Mesodermal cell (in vitro differentiated cells): ENCODE measurements around the gene ARHGAP10.

Source experiments
- H3K27ac ChIP-seq: 2 replicates; pipeline ENCODE4 v1.7.0; 2013; ENCODE audit warnings: mild to moderate bottlenecking, low read depth, low read length, moderate library complexity; ENCODE audit not compliant: severe bottlenecking
- H3K36me3 ChIP-seq: 2 replicates; pipeline ENCODE4 v1.7.1; 2013; ENCODE audit warnings: mild to moderate bottlenecking, low read length, moderate library complexity; ENCODE audit not compliant: control insufficient read depth, insufficient read depth
- H3K4me1 ChIP-seq: one replicate; pipeline ENCODE4 v1.7.1; 2013; ENCODE audit warnings: mild to moderate bottlenecking, low read length; ENCODE audit not compliant: insufficient read depth, control insufficient read depth, poor library complexity, severe bottlenecking
- H3K4me3 ChIP-seq: 2 replicates; pipeline ENCODE4 v1.7.0; 2013; ENCODE audit warnings: low read length, control low read depth, mild to moderate bottlenecking; ENCODE audit not compliant: insufficient read depth, poor library complexity, severe bottlenecking; ENCODE audit errors: extremely low read depth
- H3K9me3 ChIP-seq: 2 replicates; pipeline ENCODE4 v1.7.1; 2013; ENCODE audit warnings: mild to moderate bottlenecking, low read length, moderate library complexity; ENCODE audit not compliant: control insufficient read depth
- WGBS, 2 experiments: methylation state at CpG; one replicate each; pipeline ENCODE4 v1.1.5; 2013; ENCODE audit warnings: missing lambda C conversion rate in 2 of 2; ENCODE audit not compliant: insufficient coverage in 2 of 2; 5-methylcytosine and 5-hydroxymethylcytosine counted together

ARHGAP10 gene

DNA sequence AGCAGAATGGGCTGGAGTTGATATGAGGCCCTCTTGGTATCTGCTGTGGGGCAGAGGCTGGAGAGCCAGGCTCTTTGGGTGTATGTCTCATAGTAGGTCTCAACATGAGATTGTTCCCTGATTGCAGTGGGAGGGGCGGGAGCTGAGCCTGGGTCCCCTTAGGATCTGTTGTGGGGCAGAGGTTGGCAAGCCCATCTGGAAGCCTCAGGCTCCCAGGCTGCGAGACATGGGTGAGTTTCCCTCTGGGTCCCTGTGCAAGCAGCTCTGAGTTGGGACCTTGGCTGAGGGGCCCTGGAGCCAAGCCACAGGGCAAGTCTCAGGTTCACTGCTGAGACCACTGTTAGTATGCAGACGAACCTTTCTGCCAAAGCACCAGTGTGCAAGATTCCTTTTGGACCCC lies 201.9 kb downstream of the ARHGAP10 start:
- WGBS, 2 experiments = 94 to 96% methylated on average over 3 of the region's 3 CpGs
- Histone ChIP-seq H3K4me1 (no peaks in the 10 kb centered on the region), H3K36me3 (peaks cover 9% of the 10 kb centered on the region), H3K9me3 (no peaks in the 10 kb centered on the region), H3K4me3 (no peak overlapping the region), H3K27ac (no peak overlapping the region)

DNA sequence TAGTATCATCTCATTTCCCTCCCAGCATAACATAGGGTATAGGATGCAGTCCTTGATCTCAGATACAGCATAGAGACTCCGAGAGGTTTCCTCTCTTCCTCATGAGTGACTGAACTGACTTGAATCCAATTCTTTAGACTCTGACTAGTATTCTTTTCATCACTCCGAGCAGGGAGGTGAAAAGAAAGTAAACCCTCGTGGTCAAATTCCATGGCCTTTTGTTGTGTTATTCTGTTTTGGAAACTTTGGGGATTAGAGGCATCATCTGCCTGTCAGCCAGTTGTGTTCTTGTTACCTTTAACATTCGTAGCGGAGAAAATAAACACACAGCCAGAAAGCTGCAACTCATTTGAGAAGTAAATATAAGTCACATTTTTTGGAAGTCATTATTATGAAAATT lies 206.6 kb downstream of the ARHGAP10 start:
- no peaks in the 10 kb centered on the region for H3K9me3 ChIP-seq
- no peak overlapping the region for H3K4me3 ChIP-seq
- H3K36me3 ChIP-seq = peaks cover 14% of the 10 kb centered on the region
- H3K27ac ChIP-seq = no peak overlapping the region
- no peaks in the 10 kb centered on the region for H3K4me1 ChIP-seq
- 67 to 73% methylated on average over 2 of the region's 5 CpGs for WGBS, 2 experiments

DNA sequence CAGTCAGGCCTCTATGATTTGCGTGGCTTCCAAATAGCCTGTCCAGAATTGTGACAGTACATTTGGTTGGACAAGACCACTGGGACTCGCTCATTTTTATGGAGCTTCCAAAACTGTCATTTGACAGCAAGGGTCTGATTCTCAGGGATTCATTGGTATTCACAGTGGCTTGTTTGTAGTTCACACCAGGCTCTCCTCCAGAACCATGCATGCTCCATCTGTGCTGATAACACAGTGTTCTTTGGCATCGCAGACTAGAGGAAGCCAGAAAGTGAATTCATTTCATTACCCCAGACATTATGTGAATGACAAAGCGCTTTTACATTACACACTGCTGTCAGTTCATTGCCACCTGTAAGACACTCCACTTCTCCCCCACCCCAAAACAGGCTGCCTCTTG lies 208.3 kb downstream of the ARHGAP10 start:
- Histone ChIP-seq H3K4me3 (no peak overlapping the region), H3K36me3 (peaks cover 14% of the 10 kb centered on the region), H3K4me1 (no peaks in the 10 kb centered on the region), H3K9me3 (no peaks in the 10 kb centered on the region), H3K27ac (no peak overlapping the region)
- 88 to 91% methylated on average over 3 to 4 of the region's 4 CpGs for whole genome bisulfite sequencing, 2 experiments

DNA sequence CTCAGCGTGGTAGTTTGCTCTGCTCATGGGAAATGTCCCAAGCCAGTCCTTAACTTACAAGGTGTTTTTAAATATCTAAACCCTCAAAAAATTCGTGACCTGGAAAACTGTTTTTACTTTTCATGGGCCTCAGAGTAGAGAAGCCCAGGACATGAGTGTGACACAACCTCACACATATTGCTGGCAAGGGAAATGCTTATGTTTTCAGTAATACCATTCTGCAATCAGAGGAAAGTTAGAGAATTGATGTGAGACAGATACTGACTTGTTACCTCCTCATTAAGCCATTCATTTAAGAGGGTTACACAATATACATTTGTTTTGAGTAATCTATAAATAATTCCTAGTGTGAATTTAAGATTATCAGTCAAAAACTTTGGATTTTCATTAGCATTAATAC lies 209.5 kb downstream of the ARHGAP10 start:
- Histone ChIP-seq H3K4me1 (no peaks in the 10 kb centered on the region), H3K9me3 (no peaks in the 10 kb centered on the region), H3K4me3 (no peak overlapping the region), H3K27ac (no peak overlapping the region), H3K36me3 (peaks cover 19% of the 10 kb centered on the region)
- 92% methylated on average over 1 to 2 of the region's 2 CpGs for WGBS, 2 experiments

DNA sequence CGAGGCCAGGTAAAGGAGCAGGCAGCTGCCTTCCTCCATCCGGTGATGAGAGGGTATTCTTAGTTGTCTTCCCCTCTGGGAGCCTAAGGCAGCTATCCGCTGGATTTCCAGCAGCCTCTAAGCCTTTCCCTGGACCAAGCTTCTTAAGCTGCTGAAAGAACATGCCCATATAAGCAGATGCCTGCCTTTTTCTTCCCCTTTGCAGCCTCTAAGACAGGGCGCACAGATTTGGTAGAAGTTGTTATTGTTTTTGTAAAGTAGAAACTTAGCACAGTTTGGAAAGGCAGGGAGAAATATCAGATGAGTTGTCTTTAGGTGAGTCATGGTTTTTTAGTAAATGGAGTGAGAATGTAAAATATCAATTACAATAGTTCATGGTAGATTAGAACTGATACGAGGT lies 210.8 kb downstream of the ARHGAP10 start:
- Histone ChIP-seq H3K4me3 (no peak overlapping the region), H3K9me3 (no peaks in the 10 kb centered on the region), H3K27ac (no peak overlapping the region), H3K36me3 (peaks cover 26% of the 10 kb centered on the region), H3K4me1 (no peaks in the 10 kb centered on the region)
- WGBS, 2 experiments = 93% methylated on average over 2 of the region's 5 CpGs; no CpG with 5 or more reads in 1 of the 2 experiments

DNA sequence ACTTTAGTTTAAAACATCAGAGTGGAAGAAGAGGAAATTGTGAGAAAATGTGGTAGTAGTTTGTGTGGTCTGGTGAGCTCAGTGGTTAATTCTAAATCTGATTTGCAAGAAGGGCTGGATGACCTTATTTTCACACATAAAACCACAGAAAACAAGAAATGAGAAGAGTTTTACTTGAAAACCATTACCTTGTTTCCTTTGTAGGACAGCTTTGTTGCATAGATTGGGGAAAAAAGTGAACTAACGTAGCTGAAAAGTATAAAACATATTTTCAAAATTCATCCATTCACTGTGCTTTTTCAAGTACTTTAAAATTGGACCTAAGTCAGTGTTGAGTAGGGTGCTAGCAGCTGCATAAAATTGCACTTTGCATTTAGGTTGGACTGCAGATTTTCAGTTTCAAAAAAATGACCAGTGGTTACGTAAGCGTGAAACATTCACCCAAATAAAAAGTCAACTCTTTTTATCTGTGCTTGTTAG lies 211.3 kb downstream of the ARHGAP10 start:
- Histone ChIP-seq H3K36me3 (peaks cover 29% of the 10 kb centered on the region), H3K4me3 (no peak overlapping the region), H3K4me1 (no peaks in the 10 kb centered on the region), H3K9me3 (no peaks in the 10 kb centered on the region), H3K27ac (no peak overlapping the region)
- WGBS, 2 experiments = no CpG with 5 or more reads among the region's 3 CpGs

DNA sequence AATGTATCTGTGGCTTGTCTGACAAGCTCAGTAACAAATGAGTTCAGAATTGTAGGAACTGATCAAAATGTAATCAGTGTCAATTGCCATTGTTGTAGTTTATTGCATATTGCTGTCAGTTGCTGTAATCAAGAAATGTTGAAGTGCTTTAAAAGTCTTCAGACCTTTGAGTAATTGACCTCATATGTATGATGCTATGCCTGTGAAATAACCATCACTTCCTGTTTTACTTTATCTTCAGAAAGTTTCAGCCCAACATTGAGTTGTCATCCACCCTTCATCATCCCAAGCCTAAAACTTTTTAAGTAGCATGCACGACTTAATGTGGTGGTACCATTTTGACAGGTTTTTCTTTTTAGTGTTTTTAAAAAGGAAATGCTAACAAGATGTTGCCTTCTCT lies 212.4 kb downstream of the ARHGAP10 start:
- H3K9me3 ChIP-seq = no peaks in the 10 kb centered on the region
- no peak overlapping the region for H3K4me3 ChIP-seq
- no peak overlapping the region for H3K27ac ChIP-seq
- peaks cover 29% of the 10 kb centered on the region for H3K36me3 ChIP-seq
- WGBS, 2 experiments = 60% methylated on average over 1 of the region's 1 CpG; no CpG with 5 or more reads in 1 of the 2 experiments
- no peaks in the 10 kb centered on the region for H3K4me1 ChIP-seq

DNA sequence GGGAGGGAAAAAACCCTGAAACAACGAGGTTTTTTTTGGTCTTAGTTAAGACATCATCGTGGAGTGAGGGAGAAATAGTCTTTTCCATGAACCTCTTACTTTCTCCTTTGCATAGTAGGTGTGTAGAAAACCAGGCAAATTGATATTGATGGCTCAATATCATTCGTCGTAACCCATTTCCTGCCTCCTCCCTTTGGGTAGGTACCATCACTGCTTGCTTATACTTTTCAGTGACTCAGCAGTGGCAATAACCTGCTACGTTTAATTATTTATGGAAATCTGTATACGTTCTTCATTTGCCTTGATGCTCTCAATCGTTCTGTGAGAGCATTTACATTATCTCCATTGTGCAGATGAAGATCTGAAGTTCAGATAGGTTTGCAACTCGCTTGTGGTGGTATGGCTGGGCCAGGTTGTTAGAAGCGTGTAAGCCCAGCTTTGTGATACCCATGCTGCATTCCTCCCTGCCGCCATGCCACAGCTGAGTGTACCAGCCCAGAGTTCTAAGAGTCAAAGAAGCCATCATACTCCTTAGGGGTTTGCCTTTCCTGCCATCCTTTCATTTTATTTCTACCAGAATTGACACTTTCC lies 212.9 kb downstream of the ARHGAP10 start:
- WGBS, 2 experiments = 100% methylated on average over 4 to 7 of the region's 10 CpGs
- Histone ChIP-seq H3K4me1 (no peaks in the 10 kb centered on the region), H3K4me3 (no peak overlapping the region), H3K36me3 (peaks cover 27% of the 10 kb centered on the region), H3K27ac (no peak overlapping the region), H3K9me3 (no peaks in the 10 kb centered on the region)

DNA sequence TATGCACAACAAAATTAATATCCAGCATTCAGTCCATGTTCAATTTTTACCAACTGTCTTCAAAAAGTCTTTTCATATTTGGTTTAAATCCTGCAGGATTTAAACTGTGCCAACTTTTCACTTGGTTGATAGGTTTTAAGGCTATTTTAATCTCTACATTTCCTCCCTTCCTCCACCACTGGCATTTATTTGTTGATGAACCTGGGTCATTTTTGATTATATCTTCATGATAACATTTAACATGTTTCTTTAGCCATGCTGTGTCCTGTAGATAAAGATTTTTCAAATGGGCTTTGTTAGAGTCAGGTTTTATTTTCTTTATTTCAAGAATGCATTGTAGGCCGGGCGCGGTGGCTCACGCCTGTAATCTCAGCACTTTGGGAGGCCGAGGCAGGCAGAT lies 216.4 kb downstream of the ARHGAP10 start:
- no peaks in the 10 kb centered on the region for H3K4me1 ChIP-seq
- whole genome bisulfite sequencing, 2 experiments = 100% methylated on average over 3 to 4 of the region's 5 CpGs
- no peak overlapping the region for H3K27ac ChIP-seq
- peaks cover 26% of the 10 kb centered on the region for H3K36me3 ChIP-seq
- H3K4me3 ChIP-seq = no peak overlapping the region
- no peaks in the 10 kb centered on the region for H3K9me3 ChIP-seq

DNA sequence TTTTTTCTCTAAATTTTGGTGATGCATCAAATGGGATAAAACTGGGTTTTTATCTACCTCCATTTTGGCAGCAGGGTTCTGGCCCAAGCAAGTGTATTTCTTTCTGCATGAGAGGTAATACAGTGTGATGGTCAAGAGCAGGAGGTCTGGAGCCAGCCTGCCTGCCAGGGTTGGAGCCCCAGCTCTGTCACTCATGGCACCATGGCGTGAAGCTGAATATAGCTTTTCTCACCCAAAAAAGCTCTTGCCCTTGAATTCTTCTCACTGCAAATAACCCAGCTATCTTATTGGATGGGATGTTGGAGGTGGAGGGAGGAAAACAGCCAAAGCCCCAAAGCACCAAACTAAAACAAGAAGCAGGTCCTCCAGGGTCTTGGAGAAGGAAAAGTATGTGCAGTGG lies 218.4 kb downstream of the ARHGAP10 start:
- Histone ChIP-seq H3K9me3 (no peaks in the 10 kb centered on the region), H3K4me1 (no peaks in the 10 kb centered on the region), H3K4me3 (no peak overlapping the region), H3K27ac (no peak overlapping the region), H3K36me3 (peaks cover 26% of the 10 kb centered on the region)
- WGBS, 2 experiments = no CpG with 5 or more reads among the region's 1 CpG

DNA sequence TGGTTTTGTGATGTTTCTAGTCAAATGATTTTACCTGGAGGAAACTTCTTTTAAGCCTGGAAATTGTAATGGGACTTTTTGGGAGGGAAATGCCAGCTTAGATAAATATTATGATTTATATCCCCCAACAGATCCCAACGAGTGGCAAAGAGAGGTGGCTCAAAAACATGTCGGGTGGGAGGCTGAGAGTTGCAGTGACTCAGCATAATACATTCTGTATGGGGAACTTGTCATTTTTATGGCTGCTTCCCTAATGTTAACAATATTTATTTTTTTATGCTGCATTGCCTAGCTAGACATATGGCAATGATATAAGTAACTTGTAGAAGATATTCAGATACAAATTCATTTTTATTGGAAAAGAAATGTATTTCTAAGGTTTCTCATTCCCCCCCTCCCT lies 219.0 kb downstream of the ARHGAP10 start:
- Histone ChIP-seq H3K36me3 (peaks cover 26% of the 10 kb centered on the region), H3K4me1 (no peaks in the 10 kb centered on the region), H3K27ac (no peak overlapping the region), H3K9me3 (no peaks in the 10 kb centered on the region), H3K4me3 (no peak overlapping the region)
- WGBS, 2 experiments = 100% methylated on average over 1 of the region's 2 CpGs; no CpG with 5 or more reads in 1 of the 2 experiments
